Measurements from ENCODE around the gene ZAR1L.

Gene ZAR1L

GRCh38 chr13:32253911-32254399 lies 61.2 kb downstream of the ZAR1L start:
- no peak for DNase-seq
